GM21528 (cell line): ENCODE data around the gene TMEM200B.
"Not testable (repeated sequence)": the region's sequence is repeated elsewhere in the genome, so short reads cannot be mapped to it uniquely, and the experiment has no call there.

Source experiments
- ATAC-seq: cut with Tn5 transposase; IDR thresholded peaks from one replicate; pipeline ENCODE4 v1.9.1; 2021; ENCODE audit warnings: mild to moderate bottlenecking, moderate library complexity; ENCODE audit not compliant: unreplicated experiment, low FRiP score

TMEM200B gene

GRCh38 chr1:29113413-29114117, 10.1 kb downstream of the TMEM200B start:
- no peak for ATAC-seq

- ATAC-seq, result no peak
These were observed 10.8 kb downstream of the TMEM200B start for GRCh38 chr1:29112705-29113412.

GRCh38 chr1:29108041-29108440, 15.7 kb downstream of the TMEM200B start:
- ATAC-seq, result not testable (repeated sequence)

- no peak for ATAC-seq
These were observed 17.9 kb downstream of the TMEM200B start for GRCh38 chr1:29105822-29106221.

GRCh38 chr1:29100487-29100886, 23.2 kb downstream of the TMEM200B start:
- ATAC-seq, result no peak

- ATAC-seq, result no peak
These were observed 24.4 kb downstream of the TMEM200B start for GRCh38 chr1:29099286-29099685.

- no peak for ATAC-seq
These were observed 27.3 kb downstream of the TMEM200B start for GRCh38 chr1:29096231-29096886.

GRCh38 chr1:29094954-29095353, 28.7 kb downstream of the TMEM200B start:
- ATAC-seq, result no peak

- ATAC-seq, result no peak
These were observed 29.3 kb downstream of the TMEM200B start for GRCh38 chr1:29094433-29094832.

- ATAC-seq, result not testable (repeated sequence)
These were observed 31.0 kb downstream of the TMEM200B start for GRCh38 chr1:29092704-29093103.

GRCh38 chr1:29090937-29091618, 32.6 kb downstream of the TMEM200B start:
- ATAC-seq, result no peak

- no peak for ATAC-seq
These were observed 39.5 kb downstream of the TMEM200B start for GRCh38 chr1:29084196-29084521.

- no peak for ATAC-seq
These were observed 40.1 kb downstream of the TMEM200B start for GRCh38 chr1:29083317-29084195.

- no peak for ATAC-seq
These were observed 41.2 kb downstream of the TMEM200B start for GRCh38 chr1:29082519-29082918.

GRCh38 chr1:29081201-29081600, 42.5 kb downstream of the TMEM200B start:
- no peak for ATAC-seq

- ATAC-seq, result not testable (repeated sequence)
These were observed 43.6 kb downstream of the TMEM200B start for GRCh38 chr1:29079916-29080629.

- ATAC-seq, result no peak
These were observed 46.5 kb downstream of the TMEM200B start for GRCh38 chr1:29077155-29077554.
